Measurements from ENCODE around the gene ZFYVE28. TPM values are rescaled to one million over a fixed set of nuclear protein-coding genes. Genes with fewer than 3 reads are reported as not detected.

Gene ZFYVE28
- total RNA-seq, 4 donors from 2014 or later: 8.9 to 19.1 (median 16.4) TPM

- intact Hi-C loops (cut with DNase I): no loop called here
- Histone ChIP-seq H3K9me3 (no peaks in the 10 kb centered on the region), H3K4me3 (replicated peaks in 1 of 3) (no peak overlapping the region), H3K4me1 (peaks cover 4 to 7% of the 10 kb centered on the region in 2 donors), H3K27ac (peak overlapping the region in 2 of 3 donors; percentile 28 to 38), H3K27me3 (no peaks in the 10 kb centered on the region), H3K36me3 (no peaks in the 10 kb centered on the region)
- WGBS, 2 donors: 80 to 85% methylated on average over 20 to 23 of the region's 28 CpGs
- TF ChIP-seq POLR2A (IDR thresholded peaks at IDR 0.05): no peak
- TF ChIP-seq, protein P1, sequence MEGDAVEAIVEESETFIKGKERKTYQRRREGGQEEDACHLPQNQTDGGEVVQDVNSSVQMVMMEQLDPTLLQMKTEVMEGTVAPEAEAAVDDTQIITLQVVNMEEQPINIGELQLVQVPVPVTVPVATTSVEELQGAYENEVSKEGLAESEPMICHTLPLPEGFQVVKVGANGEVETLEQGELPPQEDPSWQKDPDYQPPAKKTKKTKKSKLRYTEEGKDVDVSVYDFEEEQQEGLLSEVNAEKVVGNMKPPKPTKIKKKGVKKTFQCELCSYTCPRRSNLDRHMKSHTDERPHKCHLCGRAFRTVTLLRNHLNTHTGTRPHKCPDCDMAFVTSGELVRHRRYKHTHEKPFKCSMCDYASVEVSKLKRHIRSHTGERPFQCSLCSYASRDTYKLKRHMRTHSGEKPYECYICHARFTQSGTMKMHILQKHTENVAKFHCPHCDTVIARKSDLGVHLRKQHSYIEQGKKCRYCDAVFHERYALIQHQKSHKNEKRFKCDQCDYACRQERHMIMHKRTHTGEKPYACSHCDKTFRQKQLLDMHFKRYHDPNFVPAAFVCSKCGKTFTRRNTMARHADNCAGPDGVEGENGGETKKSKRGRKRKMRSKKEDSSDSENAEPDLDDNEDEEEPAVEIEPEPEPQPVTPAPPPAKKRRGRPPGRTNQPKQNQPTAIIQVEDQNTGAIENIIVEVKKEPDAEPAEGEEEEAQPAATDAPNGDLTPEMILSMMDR (IDR thresholded peaks at IDR 0.05): no peak
- no peak for DNase-seq
Observed at GRCh38 chr4:2333916-2334644, 84.4 kb downstream of the ZFYVE28 start.

DNA sequence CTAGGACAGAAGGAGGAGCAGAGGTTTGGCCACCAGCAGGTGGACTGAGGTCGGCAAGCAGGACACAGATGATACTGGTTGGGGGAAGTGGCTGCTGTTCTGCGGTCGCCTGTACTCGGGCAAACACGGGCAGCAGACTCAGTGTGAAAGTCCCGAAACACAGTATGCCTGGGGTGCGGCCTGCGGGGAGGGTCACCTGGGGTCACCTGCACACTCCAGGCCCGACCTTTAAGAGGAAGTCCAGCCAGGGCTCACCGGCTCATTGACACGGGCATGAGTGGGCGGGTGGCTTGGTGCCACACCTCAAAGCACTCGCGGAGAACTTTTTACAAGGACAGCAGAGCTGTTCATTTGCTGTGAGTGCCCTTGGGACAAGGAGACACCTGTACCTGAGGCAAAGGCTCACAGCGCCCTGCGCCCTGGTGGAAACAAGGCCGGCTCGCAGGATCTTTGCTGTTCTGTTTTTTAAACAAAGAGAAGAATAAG lies 85.0 kb downstream of the ZFYVE28 start:
- peak; percentile 77 to 88 for DNase-seq
- no peaks in the 10 kb centered on the region for H3K36me3 ChIP-seq
- intact Hi-C loops (cut with DNase I): no loop called here

DNA sequence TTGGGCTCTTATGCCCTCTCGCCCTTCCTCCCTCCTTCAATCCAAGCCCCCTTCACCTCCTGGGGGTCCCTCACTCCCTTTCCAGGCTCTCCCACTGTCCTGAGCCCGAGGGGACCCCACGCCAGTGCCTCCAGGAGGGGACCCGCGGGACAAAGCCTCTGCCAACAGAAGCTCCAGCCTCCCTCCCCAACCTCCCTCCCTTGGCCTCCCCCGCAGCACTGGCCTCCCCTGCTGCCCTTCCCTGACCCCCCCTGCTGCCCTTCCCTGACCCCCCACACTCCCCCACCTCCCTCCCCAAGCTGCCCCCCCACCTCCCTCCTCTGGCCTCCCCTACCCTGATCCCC lies 85.5 kb downstream of the ZFYVE28 start:
- Histone ChIP-seq H3K27ac (no peak overlapping the region), H3K4me3 (replicated peaks in 1 of 3) (no peak overlapping the region), H3K27me3 (no peaks in the 10 kb centered on the region), H3K4me1 (peaks cover 4 to 7% of the 10 kb centered on the region in 2 donors), H3K9me3 (no peaks in the 10 kb centered on the region), H3K36me3 (no peaks in the 10 kb centered on the region)
- no peak for TF ChIP-seq POLR2A (IDR thresholded peaks at IDR 0.05)
- TF ChIP-seq, protein P1 (IDR thresholded peaks at IDR 0.05): no peak
- no peak for DNase-seq
- intact Hi-C loops (cut with DNase I): no loop called here
- 89 to 96% methylated on average over 6 of the region's 6 CpGs for WGBS, 2 donors

More for the DNA sequence above, 85.0 kb downstream of the ZFYVE28 start:
- Histone ChIP-seq H3K9me3 (no peaks in the 10 kb centered on the region), H3K4me1 (peaks cover 4 to 7% of the 10 kb centered on the region in 2 donors), H3K4me3 (replicated peaks in 1 of 3) (no peak overlapping the region), H3K27ac (peak overlapping the region in 2 of 3 donors; percentile 28 to 38), H3K27me3 (no peaks in the 10 kb centered on the region)
- 37 to 42% methylated on average over 6 to 18 of the region's 18 CpGs for WGBS, 2 donors
- TF ChIP-seq, protein P1 (IDR thresholded peaks at IDR 0.05): peak in 1 of 6 experiments; percentile 15
- no peak for TF ChIP-seq POLR2A (IDR thresholded peaks at IDR 0.05)

DNA sequence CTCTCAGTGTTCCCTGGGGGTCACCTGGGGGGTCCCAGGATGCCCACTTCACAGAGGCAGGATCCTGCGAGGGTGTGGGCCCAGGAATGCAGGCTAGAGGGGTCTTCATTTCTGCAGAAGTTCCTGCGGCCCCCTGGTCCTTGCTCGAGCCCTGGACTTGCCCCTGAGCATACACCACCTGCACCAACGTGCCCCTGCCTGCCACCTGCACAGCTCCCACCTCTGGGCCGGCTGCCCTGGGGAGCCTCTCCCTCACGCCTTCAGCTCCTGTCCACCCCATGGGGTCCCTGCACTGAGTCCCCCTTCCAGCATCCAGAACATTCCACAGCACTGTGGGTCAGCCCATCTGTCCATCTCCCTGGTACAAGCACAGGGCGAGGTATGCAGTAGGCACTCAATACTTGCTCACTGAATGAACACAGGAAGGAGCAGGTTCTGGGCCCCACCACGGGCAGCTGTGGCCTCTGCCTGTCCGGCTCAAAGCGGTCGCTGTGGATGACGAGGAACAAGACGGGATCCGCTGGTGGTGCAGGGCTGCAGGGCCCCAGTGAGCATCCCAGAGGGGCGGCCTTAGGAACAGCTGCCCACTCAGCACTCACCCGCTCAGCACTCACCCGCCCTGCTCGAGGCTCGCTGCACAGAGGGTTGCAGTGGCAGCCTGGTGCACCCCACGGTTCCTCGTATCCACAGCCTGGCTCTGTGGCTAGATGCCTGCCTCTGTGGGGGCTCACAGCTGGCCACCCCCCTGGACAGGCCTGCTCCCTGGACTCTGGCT lies 86.1 kb downstream of the ZFYVE28 start:
- DNase-seq: no peak
- Histone ChIP-seq H3K27ac (no peak overlapping the region), H3K36me3 (no peaks in the 10 kb centered on the region), H3K4me1 (peaks cover 4 to 7% of the 10 kb centered on the region in 2 donors), H3K9me3 (no peaks in the 10 kb centered on the region), H3K27me3 (no peaks in the 10 kb centered on the region), H3K4me3 (replicated peaks in 1 of 3) (no peak overlapping the region)
- intact Hi-C loops (cut with DNase I): no loop called here
- TF ChIP-seq, protein P1 (IDR thresholded peaks at IDR 0.05): no peak
- TF ChIP-seq POLR2A (IDR thresholded peaks at IDR 0.05): no peak
- 89 to 95% methylated on average over 14 of the region's 21 CpGs for WGBS, 2 donors
